ENCODE measurements around the gene ACOX3. TPM values are rescaled to one million over a fixed set of nuclear protein-coding genes. Genes with fewer than 3 reads are reported as not detected.
"Not testable (repeated sequence)": the region's sequence is repeated elsewhere in the genome, so short reads cannot be mapped to it uniquely, and the experiment has no call there.

Gene ACOX3
- 8.7 TPM for total RNA-seq
- polyA plus RNA-seq, result 18.1 TPM
- long read RNA-seq, donor 1, result 0 reads
- long read RNA-seq, donor 2, result 0 reads
- long read RNA-seq, donor 3, partial matches to known transcripts, result 0 of 1 reads
- long read RNA-seq, donor 3, other reads (novel, unspliced or antisense), result 0 of 1 reads
- long read RNA-seq, donor 4, result 0 reads
- long read RNA-seq, donor 5, partial matches to known transcripts, result 0 of 1 reads
- long read RNA-seq, donor 5, other reads (novel, unspliced or antisense), result 0 of 1 reads
- long read RNA-seq, donor 6, result 0 reads
- long read RNA-seq, donor 7, partial matches to known transcripts, result 0 of 2 reads
- long read RNA-seq, donor 7, other reads (novel, unspliced or antisense), result 0 of 2 reads
- long read RNA-seq, donor 8, partial matches to known transcripts, result 0 of 1 reads
- long read RNA-seq, donor 8, other reads (novel, unspliced or antisense), result 0 of 1 reads
- long read RNA-seq, donor 9, partial matches to known transcripts, result 0 of 1 reads
- long read RNA-seq, donor 9, other reads (novel, unspliced or antisense), result 0 of 1 reads
- long read RNA-seq, donor 10, partial matches to known transcripts, result 0 of 1 reads
- long read RNA-seq, donor 10, other reads (novel, unspliced or antisense), result 0 of 1 reads

DNA sequence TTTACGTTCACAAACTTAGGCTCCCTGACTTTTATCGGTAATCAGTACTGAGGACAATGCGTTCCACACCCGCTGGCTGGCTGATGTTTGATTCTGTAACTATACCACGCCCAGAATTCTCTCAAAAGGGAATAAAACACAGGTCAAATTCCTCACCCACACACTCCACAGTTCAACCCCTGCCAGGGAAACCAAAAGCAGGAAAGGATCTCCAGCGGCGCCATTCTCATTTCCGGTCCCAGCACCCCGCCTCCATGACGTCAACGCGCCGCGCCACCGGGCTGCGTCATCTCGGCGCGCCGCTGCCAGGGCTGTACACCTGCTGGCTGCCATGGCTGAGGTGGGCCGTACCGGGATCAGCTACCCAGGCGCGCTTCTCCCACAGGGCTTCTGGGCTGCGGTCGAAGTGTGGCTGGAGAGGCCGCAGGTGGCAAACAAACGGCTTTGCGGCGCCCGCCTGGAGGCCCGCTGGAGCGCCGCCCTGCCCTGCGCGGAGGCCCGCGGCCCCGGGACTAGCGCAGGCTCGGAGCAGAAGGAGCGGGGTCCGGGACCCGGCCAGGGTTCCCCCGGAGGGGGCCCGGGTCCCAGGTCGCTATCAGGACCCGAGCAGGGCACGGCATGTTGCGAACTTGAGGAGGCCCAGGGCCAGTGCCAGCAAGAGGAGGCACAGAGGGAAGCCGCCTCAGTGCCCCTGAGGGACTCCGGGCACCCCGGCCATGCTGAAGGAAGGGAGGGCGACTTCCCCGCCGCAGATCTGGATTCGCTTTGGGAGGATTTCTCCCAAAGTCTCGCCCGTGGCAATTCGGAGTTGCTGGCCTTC, at the start of gene ACOX3, which contains the start of gene TRMT44:
Gene ACOX3, minus strand, starts transcription at position 232 of the 820 bp plus-strand sequence. CDS start 24,202 bp downstream, outside the sequence.
Gene TRMT44, plus strand, starts transcription at position 286 of the 820 bp plus-strand sequence. Its CDS starts 46 bp downstream, at position 332.
- Histone ChIP-seq H3K27ac (ENCODE audit: low read depth in 1 of 2, low read length in 1 of 2) (peak within 1 kb of the TSS; percentile 94), H3K27me3 (ENCODE audit: control insufficient read depth in 2 of 2, insufficient read depth in 1 of 2, low read length in 1 of 2) (no peaks in the 10 kb centered on the region), H3K4me3 (ENCODE audit: low read length in 2 of 2) (peak within 1 kb of the TSS; percentile 67 to 73), H3K36me3 (ENCODE audit: control insufficient read depth in 2 of 2, insufficient read depth in 2 of 2, low read length in 1 of 2) (no peaks in the 10 kb centered on the region), H3K9me3 (ENCODE audit: control insufficient read depth in 2 of 2, insufficient read depth in 1 of 2, low read length in 1 of 2) (no peaks in the 10 kb centered on the region), H3K4me1 (ENCODE audit: control insufficient read depth in 2 of 2, insufficient read depth in 2 of 2, low read length in 2 of 2) (peaks cover 33 to 44% of the 10 kb centered on the region in 2 donors)
- peak; percentile 82 to 97 (median 92) for DNase-seq (ENCODE audit: low read depth in 6 of 9, low spot score in 9 of 9)
- under 1% methylated on average over 60 of the region's 60 CpGs for WGBS

GRCh38 chr4:8488791-8489369, 48.4 kb upstream of the ACOX3 start:
- H3K4me1 ChIP-seq (ENCODE audit: control insufficient read depth in 2 of 2, insufficient read depth in 2 of 2, low read length in 2 of 2), result no peaks in the 10 kb centered on the region
- no peak for DNase-seq (ENCODE audit: low read depth in 6 of 9, low spot score in 9 of 9)
- H3K27me3 ChIP-seq (ENCODE audit: control insufficient read depth in 2 of 2, insufficient read depth in 1 of 2, low read length in 1 of 2), result no peaks in the 10 kb centered on the region
- 97% methylated on average over 5 of the region's 5 CpGs for WGBS
- H3K27ac ChIP-seq (ENCODE audit: low read depth in 1 of 2, low read length in 1 of 2), result no peak overlapping the region
- H3K36me3 ChIP-seq (ENCODE audit: control insufficient read depth in 2 of 2, insufficient read depth in 2 of 2, low read length in 1 of 2), result no peaks in the 10 kb centered on the region
- no peaks in the 10 kb centered on the region for H3K9me3 ChIP-seq (ENCODE audit: control insufficient read depth in 2 of 2, insufficient read depth in 1 of 2, low read length in 1 of 2)
- no peak overlapping the region for H3K4me3 ChIP-seq (ENCODE audit: low read length in 2 of 2)

DNA sequence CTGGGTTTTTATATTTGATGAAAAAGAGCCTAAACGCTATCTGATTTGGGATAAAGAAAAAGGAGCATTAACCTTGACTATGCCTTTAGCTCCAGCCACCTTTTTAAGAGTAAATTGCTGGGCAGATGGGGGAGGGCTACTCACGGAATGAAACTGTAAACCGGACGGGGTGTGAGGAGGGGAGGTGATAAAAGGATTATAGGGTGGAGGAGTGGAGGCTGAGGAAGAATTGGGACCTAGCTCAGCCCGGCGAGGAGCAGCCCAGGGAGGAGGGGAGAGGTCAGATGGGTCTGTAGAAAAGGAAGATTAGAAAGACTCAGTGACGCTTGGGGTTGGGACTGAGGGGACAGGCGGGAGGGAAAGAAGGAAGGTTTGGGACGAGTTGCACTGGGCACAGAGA, 46.1 kb upstream of the ACOX3 start:
- DNase-seq (ENCODE audit: low read depth in 6 of 9, low spot score in 9 of 9); H3K27ac ChIP-seq (ENCODE audit: low read depth in 1 of 2, low read length in 1 of 2); H3K36me3 ChIP-seq (ENCODE audit: control insufficient read depth in 2 of 2, insufficient read depth in 2 of 2, low read length in 1 of 2); H3K9me3 ChIP-seq (ENCODE audit: control insufficient read depth in 2 of 2, insufficient read depth in 1 of 2, low read length in 1 of 2); H3K27me3 ChIP-seq (ENCODE audit: control insufficient read depth in 2 of 2, insufficient read depth in 1 of 2, low read length in 1 of 2); H3K4me1 ChIP-seq (ENCODE audit: control insufficient read depth in 2 of 2, insufficient read depth in 2 of 2, low read length in 2 of 2); H3K4me3 ChIP-seq (ENCODE audit: low read length in 2 of 2): not testable (repeated sequence)
- 85% methylated on average over 8 of the region's 9 CpGs for WGBS

- Histone ChIP-seq H3K27ac (ENCODE audit: low read depth in 1 of 2, low read length in 1 of 2) (no peak overlapping the region), H3K9me3 (ENCODE audit: control insufficient read depth in 2 of 2, insufficient read depth in 1 of 2, low read length in 1 of 2) (no peaks in the 10 kb centered on the region), H3K4me3 (ENCODE audit: low read length in 2 of 2) (no peak overlapping the region), H3K4me1 (ENCODE audit: control insufficient read depth in 2 of 2, insufficient read depth in 2 of 2, low read length in 2 of 2) (no peaks in the 10 kb centered on the region), H3K36me3 (ENCODE audit: control insufficient read depth in 2 of 2, insufficient read depth in 2 of 2, low read length in 1 of 2) (peaks cover 5 to 23% of the 10 kb centered on the region in 2 donors), H3K27me3 (ENCODE audit: control insufficient read depth in 2 of 2, insufficient read depth in 1 of 2, low read length in 1 of 2) (no peaks in the 10 kb centered on the region)
- DNase-seq (ENCODE audit: low read depth in 6 of 9, low spot score in 9 of 9), result no peak
- 97% methylated on average over 11 of the region's 11 CpGs for WGBS
Measured at GRCh38 chr4:8480221-8480620, 39.7 kb upstream of the ACOX3 start.

DNA sequence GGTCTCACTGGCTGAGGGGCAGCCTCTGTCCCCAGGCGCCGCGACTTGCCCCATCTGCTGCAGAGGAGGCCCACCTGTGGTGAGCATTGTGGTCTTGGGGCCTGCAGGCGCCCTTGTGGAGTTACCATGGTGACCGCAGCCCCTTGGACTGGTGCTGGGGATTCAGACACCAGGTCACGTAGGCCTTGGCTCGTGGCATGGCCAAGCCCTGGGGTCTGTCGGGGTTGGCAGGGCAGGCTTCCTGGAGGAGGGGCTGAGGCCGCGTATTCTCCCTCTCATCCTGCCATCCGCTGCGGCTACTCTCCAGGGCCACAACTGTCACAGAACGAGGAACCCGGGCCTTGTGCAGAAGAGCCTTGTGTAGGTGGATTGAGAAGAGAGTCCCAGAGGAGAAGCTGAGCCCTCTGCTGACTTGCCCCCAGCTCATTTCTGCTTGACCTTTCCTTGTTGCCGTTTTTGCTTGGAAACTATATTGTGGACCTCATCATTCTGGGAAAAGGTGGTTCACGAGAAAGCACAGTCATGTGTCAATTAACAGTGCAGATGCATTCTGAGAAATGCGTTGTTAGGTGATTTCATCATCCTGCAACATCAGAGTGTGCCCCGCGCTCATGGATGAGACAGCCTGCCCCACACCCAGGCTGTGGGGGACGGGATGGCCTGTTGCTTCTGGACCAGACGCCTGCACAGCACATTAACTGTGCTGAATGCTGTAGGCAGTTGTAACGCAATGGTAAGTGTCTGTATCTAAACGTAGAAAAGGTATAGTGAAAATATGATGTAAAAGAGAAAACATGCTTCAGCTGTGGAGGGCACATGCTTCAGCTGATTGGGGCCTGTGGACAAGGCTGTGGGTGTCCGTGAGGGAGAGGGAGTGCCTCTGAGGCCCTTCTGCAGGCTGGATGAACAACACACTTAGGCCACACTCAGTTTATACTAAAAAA, 38.5 kb upstream of the ACOX3 start:
- H3K4me3 ChIP-seq (ENCODE audit: low read length in 2 of 2), result no peak overlapping the region
- H3K27ac ChIP-seq (ENCODE audit: low read depth in 1 of 2, low read length in 1 of 2), result no peak overlapping the region
- WGBS, result 97% methylated on average over 24 of the region's 24 CpGs
- H3K4me1 ChIP-seq (ENCODE audit: control insufficient read depth in 2 of 2, insufficient read depth in 2 of 2, low read length in 2 of 2), result no peaks in the 10 kb centered on the region
- no peaks in the 10 kb centered on the region for H3K27me3 ChIP-seq (ENCODE audit: control insufficient read depth in 2 of 2, insufficient read depth in 1 of 2, low read length in 1 of 2)
- H3K36me3 ChIP-seq (ENCODE audit: control insufficient read depth in 2 of 2, insufficient read depth in 2 of 2, low read length in 1 of 2), result peaks cover 5 to 23% of the 10 kb centered on the region in 2 donors
- H3K9me3 ChIP-seq (ENCODE audit: control insufficient read depth in 2 of 2, insufficient read depth in 1 of 2, low read length in 1 of 2), result no peaks in the 10 kb centered on the region
- DNase-seq (ENCODE audit: low read depth in 6 of 9, low spot score in 9 of 9), result no peak

GRCh38 chr4:8478371-8478770, 37.8 kb upstream of the ACOX3 start:
- H3K27me3 ChIP-seq (ENCODE audit: control insufficient read depth in 2 of 2, insufficient read depth in 1 of 2, low read length in 1 of 2), result no peaks in the 10 kb centered on the region
- no peak for DNase-seq (ENCODE audit: low read depth in 6 of 9, low spot score in 9 of 9)
- H3K36me3 ChIP-seq (ENCODE audit: control insufficient read depth in 2 of 2, insufficient read depth in 2 of 2, low read length in 1 of 2), result peaks cover 5 to 23% of the 10 kb centered on the region in 2 donors
- H3K4me1 ChIP-seq (ENCODE audit: control insufficient read depth in 2 of 2, insufficient read depth in 2 of 2, low read length in 2 of 2), result peaks cover 0 to 3% of the 10 kb centered on the region in 2 donors
- H3K9me3 ChIP-seq (ENCODE audit: control insufficient read depth in 2 of 2, insufficient read depth in 1 of 2, low read length in 1 of 2), result no peaks in the 10 kb centered on the region
- no peak overlapping the region for H3K4me3 ChIP-seq (ENCODE audit: low read length in 2 of 2)
- 97% methylated on average over 9 of the region's 9 CpGs for WGBS
- no peak overlapping the region for H3K27ac ChIP-seq (ENCODE audit: low read depth in 1 of 2, low read length in 1 of 2)

DNA sequence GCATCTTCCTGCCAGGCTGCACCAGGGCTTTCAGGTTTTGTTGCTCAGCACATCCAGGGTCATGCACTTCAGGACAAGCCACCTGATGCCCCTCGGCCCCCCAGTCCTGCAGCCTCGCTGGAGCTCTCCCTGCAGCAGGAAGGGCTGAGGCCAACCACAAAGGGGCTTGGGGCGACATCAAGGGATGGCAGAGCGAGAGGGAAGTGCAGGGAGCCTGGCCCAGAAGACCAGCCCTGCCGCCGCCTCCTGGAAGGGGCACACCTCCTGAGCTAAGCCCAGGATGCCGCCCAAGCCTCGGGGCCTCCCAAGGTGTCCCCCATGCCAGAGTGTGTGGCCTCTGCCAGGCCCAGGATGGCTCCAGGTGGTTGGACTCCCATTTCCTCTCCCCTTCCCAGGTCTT, 37.2 kb upstream of the ACOX3 start:
- no peak for DNase-seq (ENCODE audit: low read depth in 6 of 9, low spot score in 9 of 9)
- Histone ChIP-seq H3K27me3 (ENCODE audit: control insufficient read depth in 2 of 2, insufficient read depth in 1 of 2, low read length in 1 of 2) (no peaks in the 10 kb centered on the region), H3K9me3 (ENCODE audit: control insufficient read depth in 2 of 2, insufficient read depth in 1 of 2, low read length in 1 of 2) (no peaks in the 10 kb centered on the region), H3K27ac (ENCODE audit: low read depth in 1 of 2, low read length in 1 of 2) (no peak overlapping the region), H3K4me1 (ENCODE audit: control insufficient read depth in 2 of 2, insufficient read depth in 2 of 2, low read length in 2 of 2) (peaks cover 0 to 8% of the 10 kb centered on the region in 2 donors), H3K4me3 (ENCODE audit: low read length in 2 of 2) (no peak overlapping the region), H3K36me3 (ENCODE audit: control insufficient read depth in 2 of 2, insufficient read depth in 2 of 2, low read length in 1 of 2) (peaks cover 5 to 23% of the 10 kb centered on the region in 2 donors)
- 92% methylated on average over 8 of the region's 8 CpGs for WGBS

DNA sequence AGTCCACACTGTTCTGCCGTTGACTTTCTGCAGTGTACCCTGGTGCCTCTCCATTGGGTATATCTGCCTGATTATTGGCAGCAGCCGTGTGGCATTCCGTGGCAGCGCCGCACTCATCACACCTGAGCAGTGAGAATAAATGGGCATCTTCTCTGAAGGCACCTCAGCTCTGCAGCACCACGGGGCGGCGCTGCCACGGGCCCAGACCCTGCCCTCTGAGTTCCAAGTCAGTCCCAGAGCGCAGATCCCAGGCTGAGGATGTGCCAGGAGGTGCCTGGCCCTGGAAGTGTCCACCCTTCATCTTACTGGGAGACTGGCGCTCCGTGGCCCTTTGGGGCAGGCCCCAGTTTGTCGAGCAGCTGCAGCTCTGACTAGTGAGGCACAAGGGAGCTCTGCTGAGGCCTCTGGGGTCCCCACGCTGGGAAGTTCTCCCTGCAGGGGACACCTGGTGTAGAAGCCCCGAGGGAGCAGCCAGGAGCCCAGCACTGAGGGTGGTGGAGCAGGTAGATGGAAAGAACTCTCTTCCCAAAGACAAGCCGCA, 36.6 kb upstream of the ACOX3 start:
- DNase-seq (ENCODE audit: low read depth in 6 of 9, low spot score in 9 of 9), result no peak
- Histone ChIP-seq H3K36me3 (ENCODE audit: control insufficient read depth in 2 of 2, insufficient read depth in 2 of 2, low read length in 1 of 2) (peaks cover 5 to 23% of the 10 kb centered on the region in 2 donors), H3K4me3 (ENCODE audit: low read length in 2 of 2) (no peak overlapping the region), H3K9me3 (ENCODE audit: control insufficient read depth in 2 of 2, insufficient read depth in 1 of 2, low read length in 1 of 2) (no peaks in the 10 kb centered on the region), H3K4me1 (ENCODE audit: control insufficient read depth in 2 of 2, insufficient read depth in 2 of 2, low read length in 2 of 2) (peaks cover 0 to 8% of the 10 kb centered on the region in 2 donors), H3K27ac (ENCODE audit: low read depth in 1 of 2, low read length in 1 of 2) (no peak overlapping the region), H3K27me3 (ENCODE audit: control insufficient read depth in 2 of 2, insufficient read depth in 1 of 2, low read length in 1 of 2) (no peaks in the 10 kb centered on the region)
- WGBS, result 98% methylated on average over 16 of the region's 16 CpGs

All from thymus (tissue), 14 donors.